T-helper 1 cell treated with Interleukin-12 subunit alpha and Interleukin-12 subunit beta and Interleukin-4 antibody, amounts not matched to agents 30 μg/mL and 1 μg/mL, for 36 hours (primary cell): ENCODE measurements around the gene GREB1L.

Source experiments
- H3K27ac Mint-ChIP-seq: one replicate; pipeline ENCODE4 v1.8.0; 2021; ENCODE audit warnings: mild to moderate bottlenecking, mixed read lengths
- H3K27me3 Mint-ChIP-seq: one replicate; pipeline ENCODE4 v1.8.0; 2021; ENCODE audit warnings: low read depth, mixed read lengths
- H3K36me3 Mint-ChIP-seq: one replicate; pipeline ENCODE4 v1.8.0; 2021; ENCODE audit warnings: low read depth, mixed read lengths
- H3K4me1 Mint-ChIP-seq: one replicate; pipeline ENCODE4 v1.8.0; 2021; ENCODE audit warnings: low read depth, mixed read lengths
- H3K4me3 Mint-ChIP-seq: one replicate; pipeline ENCODE4 v1.8.0; 2021; ENCODE audit warnings: mild to moderate bottlenecking, moderate library complexity, mixed read lengths
- H3K9me3 Mint-ChIP-seq: one replicate; pipeline ENCODE4 v1.8.0; 2021; ENCODE audit warnings: mixed read lengths

GREB1L gene

GRCh38 chr18:21463718-21464117, 221.7 kb downstream of the GREB1L start:
- H3K27ac Mint-ChIP-seq, result no peak overlapping the region
- H3K9me3 Mint-ChIP-seq, result no peaks in the 10 kb centered on the region
- H3K36me3 Mint-ChIP-seq, result no peaks in the 10 kb centered on the region
- no peak overlapping the region for H3K4me3 Mint-ChIP-seq
- no peaks in the 10 kb centered on the region for H3K4me1 Mint-ChIP-seq
- H3K27me3 Mint-ChIP-seq, result peaks cover 21% of the 10 kb centered on the region

GRCh38 chr18:21468514-21469164, 226.6 kb downstream of the GREB1L start:
- peaks cover 16% of the 10 kb centered on the region for H3K27me3 Mint-ChIP-seq
- H3K4me1 Mint-ChIP-seq, result no peaks in the 10 kb centered on the region
- H3K9me3 Mint-ChIP-seq, result no peaks in the 10 kb centered on the region
- no peak overlapping the region for H3K4me3 Mint-ChIP-seq
- H3K27ac Mint-ChIP-seq, result no peak overlapping the region
- H3K36me3 Mint-ChIP-seq, result no peaks in the 10 kb centered on the region

- H3K9me3 Mint-ChIP-seq, result no peaks in the 10 kb centered on the region
- H3K27me3 Mint-ChIP-seq, result no peaks in the 10 kb centered on the region
- H3K27ac Mint-ChIP-seq, result no peak overlapping the region
- no peaks in the 10 kb centered on the region for H3K4me1 Mint-ChIP-seq
- no peak overlapping the region for H3K4me3 Mint-ChIP-seq
- H3K36me3 Mint-ChIP-seq, result no peaks in the 10 kb centered on the region
These were observed 230.7 kb downstream of the GREB1L start for GRCh38 chr18:21472741-21473140.

GRCh38 chr18:21474621-21475020, 232.6 kb downstream of the GREB1L start:
- H3K9me3 Mint-ChIP-seq, result no peaks in the 10 kb centered on the region
- no peak overlapping the region for H3K4me3 Mint-ChIP-seq
- H3K4me1 Mint-ChIP-seq, result no peaks in the 10 kb centered on the region
- no peaks in the 10 kb centered on the region for H3K27me3 Mint-ChIP-seq
- no peaks in the 10 kb centered on the region for H3K36me3 Mint-ChIP-seq
- H3K27ac Mint-ChIP-seq, result no peak overlapping the region

GRCh38 chr18:21479721-21480120, 237.7 kb downstream of the GREB1L start:
- Mint-ChIP-seq H3K4me1 (no peaks in the 10 kb centered on the region), H3K36me3 (no peaks in the 10 kb centered on the region), H3K27me3 (peaks cover 4% of the 10 kb centered on the region), H3K4me3 (no peak overlapping the region), H3K9me3 (no peaks in the 10 kb centered on the region), H3K27ac (no peak overlapping the region)

GRCh38 chr18:21481739-21482138, 239.7 kb downstream of the GREB1L start:
- H3K27ac Mint-ChIP-seq, result no peak overlapping the region
- H3K36me3 Mint-ChIP-seq, result no peaks in the 10 kb centered on the region
- H3K9me3 Mint-ChIP-seq, result no peaks in the 10 kb centered on the region
- H3K4me1 Mint-ChIP-seq, result no peaks in the 10 kb centered on the region
- peaks cover 4% of the 10 kb centered on the region for H3K27me3 Mint-ChIP-seq
- H3K4me3 Mint-ChIP-seq, result no peak overlapping the region

- H3K9me3 Mint-ChIP-seq, result no peaks in the 10 kb centered on the region
- no peak overlapping the region for H3K27ac Mint-ChIP-seq
- no peaks in the 10 kb centered on the region for H3K36me3 Mint-ChIP-seq
- no peak overlapping the region for H3K4me3 Mint-ChIP-seq
- no peaks in the 10 kb centered on the region for H3K4me1 Mint-ChIP-seq
- peaks cover 4% of the 10 kb centered on the region for H3K27me3 Mint-ChIP-seq
These were observed 241.0 kb downstream of the GREB1L start for GRCh38 chr18:21483051-21483450.

GRCh38 chr18:21484851-21485636, 243.0 kb downstream of the GREB1L start:
- H3K4me1 Mint-ChIP-seq, result no peaks in the 10 kb centered on the region
- H3K4me3 Mint-ChIP-seq, result no peak overlapping the region
- no peak overlapping the region for H3K27ac Mint-ChIP-seq
- H3K27me3 Mint-ChIP-seq, result peaks cover 4% of the 10 kb centered on the region
- H3K9me3 Mint-ChIP-seq, result no peaks in the 10 kb centered on the region
- H3K36me3 Mint-ChIP-seq, result no peaks in the 10 kb centered on the region

- Mint-ChIP-seq H3K27ac (no peak overlapping the region), H3K4me3 (no peak overlapping the region), H3K36me3 (no peaks in the 10 kb centered on the region), H3K27me3 (peaks cover 1% of the 10 kb centered on the region), H3K4me1 (no peaks in the 10 kb centered on the region), H3K9me3 (no peaks in the 10 kb centered on the region)
These were observed 244.9 kb downstream of the GREB1L start for GRCh38 chr18:21486905-21487437.

GRCh38 chr18:21489119-21489750, 247.2 kb downstream of the GREB1L start:
- H3K27ac Mint-ChIP-seq, result no peak overlapping the region
- H3K36me3 Mint-ChIP-seq, result no peaks in the 10 kb centered on the region
- no peaks in the 10 kb centered on the region for H3K4me1 Mint-ChIP-seq
- H3K4me3 Mint-ChIP-seq, result no peak overlapping the region
- no peaks in the 10 kb centered on the region for H3K9me3 Mint-ChIP-seq
- no peaks in the 10 kb centered on the region for H3K27me3 Mint-ChIP-seq

- H3K4me1 Mint-ChIP-seq, result no peaks in the 10 kb centered on the region
- no peaks in the 10 kb centered on the region for H3K36me3 Mint-ChIP-seq
- H3K4me3 Mint-ChIP-seq, result no peak overlapping the region
- H3K9me3 Mint-ChIP-seq, result no peaks in the 10 kb centered on the region
- no peak overlapping the region for H3K27ac Mint-ChIP-seq
- H3K27me3 Mint-ChIP-seq, result peaks cover 5% of the 10 kb centered on the region
These were observed 248.0 kb downstream of the GREB1L start for GRCh38 chr18:21489919-21490495.

GRCh38 chr18:21490748-21491147, 248.7 kb downstream of the GREB1L start:
- H3K27ac Mint-ChIP-seq, result no peak overlapping the region
- no peaks in the 10 kb centered on the region for H3K9me3 Mint-ChIP-seq
- H3K27me3 Mint-ChIP-seq, result peaks cover 5% of the 10 kb centered on the region
- H3K4me1 Mint-ChIP-seq, result no peaks in the 10 kb centered on the region
- H3K4me3 Mint-ChIP-seq, result no peak overlapping the region
- H3K36me3 Mint-ChIP-seq, result no peaks in the 10 kb centered on the region

GRCh38 chr18:21496277-21496835, 254.3 kb downstream of the GREB1L start:
- Mint-ChIP-seq H3K4me3 (no peak overlapping the region), H3K9me3 (no peaks in the 10 kb centered on the region), H3K27me3 (peaks cover 5% of the 10 kb centered on the region), H3K36me3 (no peaks in the 10 kb centered on the region), H3K4me1 (no peaks in the 10 kb centered on the region), H3K27ac (no peak overlapping the region)

- Mint-ChIP-seq H3K27ac (no peak overlapping the region), H3K36me3 (no peaks in the 10 kb centered on the region), H3K4me3 (no peak overlapping the region), H3K9me3 (no peaks in the 10 kb centered on the region), H3K4me1 (no peaks in the 10 kb centered on the region), H3K27me3 (no peaks in the 10 kb centered on the region)
These were observed 258.0 kb downstream of the GREB1L start for GRCh38 chr18:21499997-21500396.
